ENCODE results near the gene ADCYAP1R1. TPM values are rescaled to one million over a fixed set of nuclear protein-coding genes. Genes with fewer than 3 reads are reported as not detected.
A peak's percentile ranks its signal among the peaks of the same experiment; 100 is the strongest.

Gene ADCYAP1R1
- total and polyA plus RNA-seq, 5 experiments from 2014 or later = not detected

GRCh38 chr7:31062746-31063435, 10.8 kb downstream of the ADCYAP1R1 start:
- Mint-ChIP-seq H3K27ac (peak overlapping the region in 1 of 10 donors; percentile 71), H3K27me3 (peaks cover 0 to 4% (median 0%) of the 10 kb centered on the region in 5 donors), H3K4me3 (no peak overlapping the region), H3K36me3 (no peaks in the 10 kb centered on the region), H3K4me1 (no peaks in the 10 kb centered on the region), H3K9me3 (no peaks in the 10 kb centered on the region)
- no peak for DNase-seq
- ATAC-seq = no peak
- POLR2A ChIA-PET = no interaction called here

- DNase-seq = peak in 1 of 10 donors; percentile 51
- Mint-ChIP-seq H3K27ac (no peak overlapping the region), H3K4me3 (no peak overlapping the region)
Measured at GRCh38 chr7:31065021-31065593, 13.0 kb downstream of the ADCYAP1R1 start.

GRCh38 chr7:31065840-31066239, 13.7 kb downstream of the ADCYAP1R1 start:
- DNase-seq = peak in 1 of 10 donors; percentile 53
- no peak for ATAC-seq
- Mint-ChIP-seq H3K27me3 (peaks cover 0 to 4% (median 0%) of the 10 kb centered on the region in 5 donors), H3K4me3 (peak overlapping the region in 1 of 10 donors; percentile 25), H3K9me3 (no peaks in the 10 kb centered on the region), H3K4me1 (no peaks in the 10 kb centered on the region), H3K36me3 (no peaks in the 10 kb centered on the region), H3K27ac (no peak overlapping the region)
- POLR2A ChIA-PET = no interaction called here

More at GRCh38 chr7:31065021-31065593, 13.0 kb downstream of the ADCYAP1R1 start:
- POLR2A ChIA-PET = no interaction called here
- Mint-ChIP-seq H3K4me1 (no peaks in the 10 kb centered on the region), H3K9me3 (no peaks in the 10 kb centered on the region), H3K27me3 (peaks cover 0 to 4% (median 0%) of the 10 kb centered on the region in 5 donors), H3K36me3 (no peaks in the 10 kb centered on the region)
- ATAC-seq = no peak

GRCh38 chr7:31066516-31067130, 14.5 kb downstream of the ADCYAP1R1 start:
- Mint-ChIP-seq H3K4me3 (no peak overlapping the region), H3K36me3 (no peaks in the 10 kb centered on the region), H3K27ac (no peak overlapping the region), H3K9me3 (no peaks in the 10 kb centered on the region), H3K27me3 (peaks cover 0 to 6% (median 0%) of the 10 kb centered on the region in 5 donors), H3K4me1 (no peaks in the 10 kb centered on the region)
- DNase-seq = peak in 1 of 10 donors; percentile 23
- POLR2A ChIA-PET = no interaction called here
- no peak for ATAC-seq

- ATAC-seq (no peak), DNase-seq (no peak)
- Mint-ChIP-seq H3K9me3 (no peaks in the 10 kb centered on the region), H3K27me3 (peaks cover 0 to 9% (median 0%) of the 10 kb centered on the region in 5 donors), H3K27ac (no peak overlapping the region), H3K36me3 (no peaks in the 10 kb centered on the region), H3K4me1 (no peaks in the 10 kb centered on the region), H3K4me3 (no peak overlapping the region)
- POLR2A ChIA-PET = no interaction called here
Measured at GRCh38 chr7:31067491-31067890, 15.4 kb downstream of the ADCYAP1R1 start.

GRCh38 chr7:31068006-31068675, 16.0 kb downstream of the ADCYAP1R1 start:
- H3K36me3 Mint-ChIP-seq = no peaks in the 10 kb centered on the region
- H3K4me3 Mint-ChIP-seq = no peak overlapping the region
- ATAC-seq (no peak), DNase-seq (peak in 1 of 10 donors; percentile 52)
- no peak overlapping the region for H3K27ac Mint-ChIP-seq
- H3K27me3 Mint-ChIP-seq = peaks cover 0 to 12% (median 0%) of the 10 kb centered on the region in 5 donors
- H3K4me1 Mint-ChIP-seq = no peaks in the 10 kb centered on the region
- POLR2A ChIA-PET = no interaction called here
- no peaks in the 10 kb centered on the region for H3K9me3 Mint-ChIP-seq

- peak in 1 of 10 donors; percentile 28 for DNase-seq
- ATAC-seq = no peak
- peaks cover 0 to 12% (median 0%) of the 10 kb centered on the region in 5 donors for H3K27me3 Mint-ChIP-seq
- no peaks in the 10 kb centered on the region for H3K36me3 Mint-ChIP-seq
- no peaks in the 10 kb centered on the region for H3K9me3 Mint-ChIP-seq
- H3K27ac Mint-ChIP-seq = no peak overlapping the region
- H3K4me3 Mint-ChIP-seq = no peak overlapping the region
- POLR2A ChIA-PET = no interaction called here
- H3K4me1 Mint-ChIP-seq = no peaks in the 10 kb centered on the region
Measured at GRCh38 chr7:31069860-31070555, 17.9 kb downstream of the ADCYAP1R1 start.

- DNase-seq = peak in 1 of 10 donors; percentile 30
- POLR2A ChIA-PET = no interaction called here
- H3K9me3 Mint-ChIP-seq = no peaks in the 10 kb centered on the region
Measured at GRCh38 chr7:31070991-31071644, 19.0 kb downstream of the ADCYAP1R1 start.

GRCh38 chr7:31071645-31072029, 19.5 kb downstream of the ADCYAP1R1 start:
- Mint-ChIP-seq H3K27ac (no peak overlapping the region), H3K9me3 (no peaks in the 10 kb centered on the region), H3K4me1 (no peaks in the 10 kb centered on the region), H3K27me3 (peaks cover 2 to 14% (median 6%) of the 10 kb centered on the region in 5 donors), H3K4me3 (no peak overlapping the region), H3K36me3 (no peaks in the 10 kb centered on the region)
- DNase-seq = no peak
- POLR2A ChIA-PET = no interaction called here
- ATAC-seq = no peak

More at GRCh38 chr7:31070991-31071644, 19.0 kb downstream of the ADCYAP1R1 start:
- Mint-ChIP-seq H3K36me3 (no peaks in the 10 kb centered on the region), H3K27ac (no peak overlapping the region), H3K4me3 (no peak overlapping the region), H3K27me3 (peaks cover 2 to 16% (median 6%) of the 10 kb centered on the region in 5 donors), H3K4me1 (no peaks in the 10 kb centered on the region)
- no peak for ATAC-seq

- no peaks in the 10 kb centered on the region for H3K36me3 Mint-ChIP-seq
Measured at GRCh38 chr7:31073326-31074119, 21.4 kb downstream of the ADCYAP1R1 start.

GRCh38 chr7:31074120-31074383, 21.9 kb downstream of the ADCYAP1R1 start:
- DNase-seq (peak in 1 of 10 donors; percentile 41), ATAC-seq (no peak)
- peaks cover 2 to 19% (median 8%) of the 10 kb centered on the region in 5 donors for H3K27me3 Mint-ChIP-seq
- no peak overlapping the region for H3K4me3 Mint-ChIP-seq
- no peaks in the 10 kb centered on the region for H3K36me3 Mint-ChIP-seq
- no peaks in the 10 kb centered on the region for H3K4me1 Mint-ChIP-seq
- H3K9me3 Mint-ChIP-seq = no peaks in the 10 kb centered on the region
- no peak overlapping the region for H3K27ac Mint-ChIP-seq
- POLR2A ChIA-PET = no interaction called here

More at GRCh38 chr7:31073326-31074119, 21.4 kb downstream of the ADCYAP1R1 start:
- peaks cover 2 to 14% (median 6%) of the 10 kb centered on the region in 5 donors for H3K27me3 Mint-ChIP-seq
- H3K4me3 Mint-ChIP-seq = no peak overlapping the region
- ATAC-seq (no peak), DNase-seq (peak in 1 of 10 donors; percentile 30)
- H3K4me1 Mint-ChIP-seq = no peaks in the 10 kb centered on the region
- no peak overlapping the region for H3K27ac Mint-ChIP-seq
- no peaks in the 10 kb centered on the region for H3K9me3 Mint-ChIP-seq
- POLR2A ChIA-PET = no interaction called here
